Measurements from ENCODE around the gene SH3GL1.

GRCh38 chr19:4352701-4353121 is 47.6 kb downstream of the SH3GL1 start:
- no peak for TF ChIP-seq POLR2AphosphoS5 (IDR thresholded peaks at IDR 0.05; ENCODE audit: low read depth, low read length)
- no peak for TF ChIP-seq POLR2A (IDR thresholded peaks at IDR 0.05; ENCODE audit: low read depth, low read length)
- no peak for TF ChIP-seq TAF1 (IDR thresholded peaks at IDR 0.05; ENCODE audit: low read depth, low read length)
- no peak for TF ChIP-seq SPI1 (IDR thresholded peaks at IDR 0.05; ENCODE audit: low read depth, low read length)
- no peak for TF ChIP-seq PAX5 (IDR thresholded peaks at IDR 0.05; ENCODE audit: insufficient read depth, low read length, severe bottlenecking)
- TF ChIP-seq POU2F2 (IDR thresholded peaks at IDR 0.05; ENCODE audit: low read depth, low read length) = no peak
